IMR-90 (cell line): ENCODE results near the gene GIT2. TPM values are rescaled to one million over a fixed set of nuclear protein-coding genes. Genes with fewer than 3 reads are reported as not detected.
A peak's percentile ranks its signal among the peaks of the same experiment; 100 is the strongest.

Source experiments
- ATAC-seq: fragments of 200-7000 bp; cut with Tn5 transposase; 2 replicates; pipeline ENCODE4 v1.9.1; 2020; ENCODE audit warnings: low read depth, mild to moderate bottlenecking, moderate library complexity
- BruUV-seq: library from RNA; stranded (reverse); fragments of 400-500 nt; replicated peaks from 2 replicates; lab custom pipeline; 2021; lab: Mats Ljungman, UMichigan
- CTCF ChIA-PET: fragments of 300-600 bp; formaldehyde crosslinking; extraction: SDS; loops from one replicate; lab custom pipeline; 2021; ENCODE audit warnings: antibody characterized with exemption; lab: Yijun Ruan, JAX
- POLR2A ChIA-PET: fragments of 300-600 bp; sonication (Branson Sonifier 250); formaldehyde crosslinking; loops from one replicate; lab custom pipeline; 2022; ENCODE audit warnings: antibody characterized with exemption; ENCODE audit not compliant: unreplicated experiment; lab: Charles Lee
- DNase-seq: peaks from one replicate; pipeline ENCODE4 v3.0.0; 2013
- H2AFZ ChIP-seq: replicated peaks from 2 replicates; pipeline ENCODE3; 2013; ENCODE audit warnings: low read length, mild to moderate bottlenecking; ENCODE audit not compliant: poor library complexity
- H2AK5ac ChIP-seq: 2 replicates; pipeline ENCODE4 v1.6.1; 2013; ENCODE audit warnings: low read depth, low read length, inconsistent platforms
- H2AK9ac ChIP-seq: replicated peaks from 2 replicates; pipeline ENCODE3; 2013; ENCODE audit warnings: mild to moderate bottlenecking, low read depth, low read length, moderate library complexity; ENCODE audit not compliant: poor library complexity
- H2BK120ac ChIP-seq: 2 replicates; pipeline ENCODE4 v1.6.1; 2013; ENCODE audit warnings: low read depth, low read length, inconsistent platforms
- H2BK15ac ChIP-seq: 3 replicates; pipeline ENCODE4 v1.6.1; 2013; ENCODE audit warnings: low read depth, low read length, inconsistent platforms
- H2BK20ac ChIP-seq: 2 replicates; pipeline ENCODE4 v1.6.1; 2013; ENCODE audit warnings: low read depth, mild to moderate bottlenecking, inconsistent platforms, low read length, moderate library complexity
- H2BK5ac ChIP-seq: 2 replicates; pipeline ENCODE4 v1.6.1; 2013; ENCODE audit warnings: mild to moderate bottlenecking, low read depth, low read length, inconsistent platforms; ENCODE audit not compliant: poor library complexity, severe bottlenecking
- H3K14ac ChIP-seq: replicated peaks from 2 replicates; pipeline ENCODE4 v1.6.1; 2013; ENCODE audit warnings: low read depth, low read length, inconsistent platforms
- H3K18ac ChIP-seq: 2 replicates; pipeline ENCODE4 v1.6.1; 2013; ENCODE audit warnings: low read depth, low read length, control low read depth
- H3K23ac ChIP-seq: 2 replicates; pipeline ENCODE4 v1.6.1; 2013; ENCODE audit warnings: low read depth, low read length, inconsistent platforms
- H3K27ac ChIP-seq: 2 replicates; pipeline ENCODE4 v1.5.1; 2013; ENCODE audit warnings: mild to moderate bottlenecking, control low read depth, low read length; ENCODE audit not compliant: insufficient read depth
- H3K27me3 ChIP-seq: 2 replicates; pipeline ENCODE4 v1.6.1; 2013; ENCODE audit warnings: low read length; ENCODE audit not compliant: control insufficient read depth, insufficient read depth
- H3K36me3 ChIP-seq: 2 replicates; pipeline ENCODE4 v1.6.1; 2013; ENCODE audit warnings: low read length, mixed read lengths; ENCODE audit not compliant: control insufficient read depth, insufficient read depth
- H3K4ac ChIP-seq: 2 replicates; pipeline ENCODE4 v1.6.1; 2013; ENCODE audit warnings: low read depth, low read length, inconsistent platforms
- H3K4me1 ChIP-seq: 2 replicates; pipeline ENCODE4 v1.6.1; 2013; ENCODE audit warnings: low read length, mixed read lengths; ENCODE audit not compliant: control insufficient read depth, insufficient read depth
- H3K4me2 ChIP-seq: 2 replicates; pipeline ENCODE4 v1.6.1; 2013; ENCODE audit warnings: low read depth, mild to moderate bottlenecking, control low read depth, low read length, moderate library complexity
- H3K4me3 ChIP-seq: 2 replicates; pipeline ENCODE4 v1.5.1; 2013; ENCODE audit warnings: low read depth, mild to moderate bottlenecking, control low read depth, low read length, moderate library complexity; ENCODE audit not compliant: insufficient read depth
- H3K56ac ChIP-seq: 2 replicates; pipeline ENCODE4 v1.6.1; 2013; ENCODE audit warnings: low read length, inconsistent platforms; ENCODE audit not compliant: insufficient read depth; ENCODE audit errors: extremely low read depth
- H3K79me1 ChIP-seq, 2 experiments: 2 replicates each; pipeline ENCODE4 v1.6.1; 2013; ENCODE audit warnings: low read length in 2 of 2, inconsistent platforms in 1 of 2, low read depth in 1 of 2
- H3K9ac ChIP-seq: 2 replicates; pipeline ENCODE4 v1.6.1; 2013; ENCODE audit warnings: low read depth, low read length, control low read depth
- H3K9me1 ChIP-seq: 2 replicates; pipeline ENCODE4 v1.6.1; 2013; ENCODE audit warnings: low read length, inconsistent platforms; ENCODE audit not compliant: insufficient read depth
- H3K9me3 ChIP-seq: 2 replicates; pipeline ENCODE4 v1.6.1; 2013; ENCODE audit warnings: low read length; ENCODE audit not compliant: control insufficient read depth, insufficient read depth
- H4K20me1 ChIP-seq: 2 replicates; pipeline ENCODE4 v1.6.1; 2013; ENCODE audit warnings: low read length, inconsistent platforms; ENCODE audit not compliant: insufficient read depth
- H4K5ac ChIP-seq: 2 replicates; pipeline ENCODE4 v1.6.1; 2013; ENCODE audit warnings: mild to moderate bottlenecking, low read depth, low read length, control low read depth
- H4K8ac ChIP-seq, 2 experiments: 2 replicates each; pipeline ENCODE4 v1.6.1; 2013; ENCODE audit warnings: low read depth in 2 of 2, low read length in 2 of 2, control low read depth in 1 of 2, inconsistent platforms in 1 of 2
- H4K91ac ChIP-seq: 2 replicates; pipeline ENCODE4 v1.6.1; 2013; ENCODE audit warnings: low read depth, low read length, inconsistent platforms; ENCODE audit not compliant: insufficient read depth
- BHLHE40 ChIP-seq: fragments of 150-350 bp; IDR thresholded peaks from 2 replicates; pipeline ENCODE4 v1.6.1; 2016; ENCODE audit warnings: mild to moderate bottlenecking, low read depth, low read length
- CEBPB ChIP-seq: IDR thresholded peaks from 2 replicates; pipeline ENCODE4 v1.6.1; 2012; ENCODE audit warnings: low read depth, low read length, improper control_type of control experiment
- MAFK ChIP-seq: IDR thresholded peaks from 2 replicates; pipeline ENCODE4 v1.6.1; 2012; ENCODE audit warnings: low read depth, low read length, improper control_type of control experiment
- NFE2L2 ChIP-seq: fragments of 150-350 bp; IDR thresholded peaks from 2 replicates; pipeline ENCODE4 v1.6.1; 2016; ENCODE audit warnings: low read depth, mild to moderate bottlenecking, low read length
- RAD21 ChIP-seq: IDR thresholded peaks from 2 replicates; pipeline ENCODE4 v1.6.1; 2012; ENCODE audit warnings: low read length, improper control_type of control experiment
- RFX5 ChIP-seq: IDR thresholded peaks from 2 replicates; pipeline ENCODE4 v1.8.0; 2012; ENCODE audit warnings: low read depth, mild to moderate bottlenecking, low read length, moderate library complexity
- WGBS, 2 experiments: methylation state at CpG; one replicate each; pipeline versions ENCODE4 v1.1.5 to v1.1.7; 2013; ENCODE audit warnings: missing lambda C conversion rate in 2 of 2; ENCODE audit not compliant: insufficient read length in 1 of 2; ENCODE audit errors: extremely low coverage in 2 of 2; 5-methylcytosine and 5-hydroxymethylcytosine counted together
- dilution Hi-C: fragments of 300-500 bp; cut with HindIII; formaldehyde crosslinking; loops from one replicate; pipeline ENCODE4 v1.14.3; 2018; ENCODE audit warnings: low sequenced_read_pairs; ENCODE audit not compliant: unreplicated experiment
- in situ Hi-C: fragments of 300-500 bp; cut with MboI; formaldehyde crosslinking; loops from 3 replicates; pipeline ENCODE4 v1.14.3; 2019; ENCODE audit warnings: low sequenced_read_pairs, inconsistent platforms, mixed read lengths
- intact Hi-C: fragments of 100-400 bp; cut with micrococcal nuclease; formaldehyde crosslinking; loops from 2 replicates; pipeline ENCODE4 v1.10.0; 2022
- polyA plus RNA-seq, 3 experiments: library from polyadenylated mRNA; depleted of rRNA; stranded (reverse); fragments of >200 nt; gene quantifications; 2 replicates each; pipeline ENCODE4 v1.2.3, GENCODE V29; 2012; ENCODE audit warnings: low replicate concordance in 1 of 3
- total RNA-seq: library from RNA; depleted of rRNA; stranded (reverse); fragments of >200 nt; gene quantifications from 2 replicates; pipeline ENCODE4 v1.2.3, GENCODE V29; 2012

GIT2 gene
- total and polyA plus RNA-seq, 2 of the 4 experiments (the other 2 are of a cell fraction): 48.0 to 71.9 TPM

- TF ChIP-seq NFE2L2: no peak
These were observed 5.4 kb upstream of the GIT2 start (continued) for GRCh38 chr12:110001596-110001995.

- Histone ChIP-seq H3K4me2 (peak overlapping the region; percentile 86), H4K91ac (peak overlapping the region; percentile 93), H3K18ac (peak overlapping the region; percentile 61), H3K23ac (peak overlapping the region; percentile 100), H3K56ac (peak overlapping the region; percentile 99), H2AK5ac (peak overlapping the region; percentile 98), H3K79me1 (peaks cover 18 to 40% of the 10 kb centered on the region in 2 experiments; a peak in 3 of 4 replicates), H2BK120ac (peak overlapping the region; percentile 89), H4K8ac (peak overlapping the region; percentile 80 to 84), H2AFZ (peak overlapping the region; percentile 60), H2BK5ac (peak overlapping the region; percentile 99), H2BK20ac (peak overlapping the region; percentile 45), H2BK15ac (peak overlapping the region; percentile 79; the same call in 2 of the 3 replicates), H2AK9ac (peak overlapping the region; percentile 96), H4K5ac (peak overlapping the region; percentile 68), H3K9me1 (peaks cover 14% of the 10 kb centered on the region), H4K20me1 (peaks cover 29% of the 10 kb centered on the region), H3K9ac (peak overlapping the region; percentile 97), H3K4me1 (peaks cover 15% of the 10 kb centered on the region), H3K4me3 (peak overlapping the region; percentile 64), H3K4ac (peak overlapping the region; percentile 97), H3K14ac (peak overlapping the region; percentile 97), H3K27me3 (no peaks in the 10 kb centered on the region), H3K9me3 (no peaks in the 10 kb centered on the region), H3K36me3 (peaks cover 8% of the 10 kb centered on the region), H3K27ac (peak overlapping the region; percentile 87)
- dilution Hi-C loops (no loop called here), intact Hi-C loops (loop anchor here (5.0 kb wide), 2 partner anchors 53 to 68 kb away; no protein-coding TSS in a partner anchor), in situ Hi-C loops (no loop called here)
- CTCF ChIA-PET: no interaction called here
- BruUV-seq: no TSS peak
- TF ChIP-seq RAD21: no peak
- TF ChIP-seq MAFK: no peak
- no peak for TF ChIP-seq CEBPB
- no peak for TF ChIP-seq BHLHE40
- TF ChIP-seq NFE2L2: no peak
- no peak for TF ChIP-seq RFX5
- POLR2A ChIA-PET: interaction anchor here (0.6 kb wide), 1 partner anchor 92 kb away, joined by 3 read pairs; no protein-coding TSS in a partner anchor
- no peak for DNase-seq
- ATAC-seq: no peak
- WGBS, 2 experiments: no CpG with 5 or more reads among the region's 17 CpGs
These were observed 3.9 kb upstream of the GIT2 start for GRCh38 chr12:109999983-110000505.
